ENCODE results near the gene MEF2B. TPM values are rescaled to one million over a fixed set of nuclear protein-coding genes. Genes with fewer than 3 reads are reported as not detected.
"Not testable (repeated sequence)": the region's sequence is repeated elsewhere in the genome, so short reads cannot be mapped to it uniquely, and the experiment has no call there.

MEF2B gene
- total RNA-seq, 1 donor from 2014 or later, result 0.13 TPM

DNA sequence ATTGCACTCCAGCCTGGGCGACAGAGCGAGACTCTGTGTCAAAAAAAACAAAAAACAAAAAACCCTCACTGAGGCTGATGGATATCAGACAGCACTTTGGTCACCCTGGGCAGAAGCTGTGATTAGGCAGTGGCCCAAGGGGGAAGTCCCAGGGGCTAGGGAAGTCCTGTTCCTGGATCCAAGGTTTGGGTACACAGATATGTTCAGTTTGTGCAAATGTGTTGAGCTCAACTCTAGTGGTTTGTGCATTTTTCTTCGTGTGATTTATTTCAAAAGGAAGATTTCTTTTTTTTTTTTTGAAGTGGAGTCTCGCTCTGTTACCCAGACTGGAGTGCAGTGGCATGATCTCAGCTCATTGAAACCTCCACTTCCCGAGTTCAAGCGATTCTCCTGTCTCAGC is 12.3 kb downstream of the MEF2B start:
- DNase-seq (ENCODE audit: low read depth, low spot score), result no peak

DNA sequence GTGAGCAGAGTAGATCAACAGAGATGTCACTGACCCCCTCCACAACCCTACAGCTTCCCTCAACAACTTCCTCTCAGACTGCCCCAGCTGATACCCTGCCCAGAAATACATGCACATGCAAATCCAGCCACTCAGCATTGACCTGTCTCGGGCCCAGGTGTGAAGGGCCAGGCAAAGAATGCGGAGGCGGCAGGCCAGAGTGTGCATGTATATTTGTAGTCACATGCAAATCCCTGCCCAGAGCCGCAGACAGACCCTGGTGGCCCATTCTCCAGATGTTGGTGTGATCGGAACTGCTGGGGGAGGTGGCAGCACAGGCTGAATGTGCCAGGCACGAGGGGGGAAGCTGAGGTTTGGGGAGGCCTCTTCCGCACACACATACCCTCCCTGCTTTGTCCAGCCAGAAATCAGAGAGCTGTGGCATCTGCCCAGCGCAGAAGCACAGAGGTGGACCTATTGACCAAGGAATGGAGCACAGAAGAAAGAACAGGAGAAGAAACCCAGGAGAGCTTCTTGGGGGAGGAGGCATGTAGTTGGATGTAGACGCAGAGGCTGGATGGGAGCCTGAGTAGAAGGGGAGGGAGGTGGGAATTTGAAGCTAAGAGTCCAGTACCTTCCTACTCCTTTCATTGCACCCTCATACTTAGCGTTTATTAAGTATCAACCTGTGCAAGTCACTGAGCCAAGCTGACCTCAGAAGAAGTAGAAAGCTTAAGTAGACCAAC is 14.4 kb downstream of the MEF2B start:
- DNase-seq (ENCODE audit: low read depth, low spot score), result no peak

DNA sequence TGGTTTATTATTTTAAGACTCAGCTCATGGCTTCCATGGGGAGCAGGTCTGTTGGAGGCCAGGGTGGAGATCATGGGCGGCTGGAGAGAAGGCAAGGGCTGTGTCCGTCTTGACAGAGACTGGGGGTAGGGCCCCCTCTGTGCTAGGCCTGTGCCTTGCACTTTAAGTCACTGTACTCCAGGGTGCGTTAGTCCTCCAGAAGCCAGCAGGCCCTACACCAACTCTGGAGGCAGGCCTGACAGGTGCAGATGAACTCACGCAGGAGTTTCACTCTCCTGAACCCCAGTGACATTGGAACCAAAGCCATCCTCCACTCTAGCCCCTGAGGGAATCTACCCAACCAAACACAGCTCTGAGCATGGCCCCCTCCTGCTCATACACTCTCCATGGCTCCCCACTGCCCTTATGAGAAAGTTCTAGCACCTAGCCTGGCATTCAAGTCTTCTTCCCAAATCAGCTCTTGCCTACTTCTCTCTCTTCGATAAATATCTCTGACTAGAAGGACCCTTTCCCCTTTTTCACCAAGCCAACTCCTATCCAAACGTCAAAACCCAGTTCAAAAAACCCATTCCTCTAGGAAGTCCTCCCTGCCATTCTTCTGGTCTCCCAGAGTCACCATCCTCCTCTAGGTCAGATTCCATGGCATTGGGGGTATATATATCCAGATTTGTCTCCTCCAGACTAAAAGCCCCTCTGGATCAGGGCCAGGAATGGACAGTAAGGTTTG is 15.1 kb downstream of the MEF2B start:
- DNase-seq (ENCODE audit: low read depth, low spot score), result no peak

DNA sequence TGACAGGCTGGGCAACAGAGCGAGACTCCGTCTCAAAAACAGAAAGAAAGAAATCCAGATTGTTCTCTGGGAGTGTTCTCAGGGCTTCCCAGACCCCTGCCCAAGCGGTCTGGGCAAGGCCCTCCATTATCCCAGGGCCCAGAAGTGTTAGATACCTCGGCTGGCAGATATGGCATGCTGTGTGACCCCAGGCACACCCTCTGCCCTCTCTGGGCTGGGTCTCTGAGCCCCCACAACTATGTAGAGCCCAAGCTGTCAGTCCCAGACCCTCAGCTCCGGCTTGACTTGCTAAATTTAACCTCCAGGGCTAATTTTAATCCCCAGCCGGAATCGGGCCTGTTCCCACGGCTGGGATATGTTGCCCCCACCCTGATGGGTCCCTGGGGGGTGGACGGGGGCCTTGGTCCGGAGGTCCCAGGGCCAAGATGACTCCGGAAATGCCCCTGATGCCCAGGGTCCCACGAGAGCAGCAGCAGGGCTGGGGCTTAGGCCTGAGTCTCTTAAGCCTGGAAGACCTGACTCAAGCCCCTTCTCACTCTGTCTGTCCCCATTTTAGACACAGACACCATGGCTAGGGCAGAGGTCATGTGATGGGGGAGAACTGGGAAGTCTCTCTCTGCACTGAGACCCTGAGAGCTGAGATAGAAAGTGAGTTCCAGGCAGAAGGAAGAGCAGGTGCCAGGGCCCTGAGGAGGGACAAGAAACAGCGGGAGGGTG is 17.2 kb downstream of the MEF2B start:
- DNase-seq (ENCODE audit: low read depth, low spot score), result no peak

GRCh38 chr19:19151418-19151817 is 18.6 kb downstream of the MEF2B start:
- no peak for DNase-seq (ENCODE audit: low read depth, low spot score)

GRCh38 chr19:19149435-19149834 is 20.6 kb downstream of the MEF2B start:
- no peak for DNase-seq (ENCODE audit: low read depth, low spot score)

GRCh38 chr19:19148504-19148903 is 21.6 kb downstream of the MEF2B start:
- not testable (repeated sequence) for DNase-seq (ENCODE audit: low read depth, low spot score)

DNA sequence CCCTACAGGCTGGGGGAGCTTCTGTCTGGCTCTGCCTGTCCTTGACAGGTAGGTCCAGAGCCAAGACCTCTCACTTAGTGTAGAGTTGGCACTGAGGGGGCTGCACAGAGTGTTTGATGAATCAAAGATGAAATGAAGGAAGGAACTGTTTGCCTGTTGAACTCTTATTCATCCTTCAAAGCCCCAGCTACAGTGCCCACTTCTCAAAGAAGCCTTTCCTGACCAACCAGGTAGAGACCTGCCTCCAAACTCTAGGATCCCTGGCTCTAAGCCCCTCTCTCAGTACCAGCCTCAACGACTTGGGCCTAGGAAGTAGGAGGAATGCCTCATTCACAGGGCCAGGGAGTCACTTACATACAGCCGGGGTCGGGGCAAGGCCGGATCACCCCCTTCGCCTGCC is 22.7 kb downstream of the MEF2B start:
- DNase-seq (ENCODE audit: low read depth, low spot score), result no peak

DNA sequence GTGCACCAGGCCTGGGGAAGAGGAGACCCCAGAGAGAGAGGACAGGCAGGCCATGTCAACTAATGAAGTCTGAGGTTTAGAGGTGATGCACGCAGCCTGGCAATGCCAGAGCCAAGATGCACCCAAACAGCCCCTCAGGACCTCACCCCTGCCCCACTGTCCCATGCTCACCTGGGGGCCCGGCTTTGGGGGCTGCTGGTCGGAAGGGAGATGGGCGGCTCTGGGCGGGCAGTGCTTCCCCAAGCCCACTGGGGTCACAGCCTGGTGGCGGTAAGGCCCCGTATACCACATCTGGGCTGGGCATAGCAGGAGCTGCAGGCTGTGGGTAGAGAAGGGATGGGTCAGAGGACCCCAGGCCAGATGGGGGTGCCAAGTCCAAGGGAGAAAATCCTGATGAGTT is 23.2 kb downstream of the MEF2B start:
- no peak for DNase-seq (ENCODE audit: low read depth, low spot score)

DNA sequence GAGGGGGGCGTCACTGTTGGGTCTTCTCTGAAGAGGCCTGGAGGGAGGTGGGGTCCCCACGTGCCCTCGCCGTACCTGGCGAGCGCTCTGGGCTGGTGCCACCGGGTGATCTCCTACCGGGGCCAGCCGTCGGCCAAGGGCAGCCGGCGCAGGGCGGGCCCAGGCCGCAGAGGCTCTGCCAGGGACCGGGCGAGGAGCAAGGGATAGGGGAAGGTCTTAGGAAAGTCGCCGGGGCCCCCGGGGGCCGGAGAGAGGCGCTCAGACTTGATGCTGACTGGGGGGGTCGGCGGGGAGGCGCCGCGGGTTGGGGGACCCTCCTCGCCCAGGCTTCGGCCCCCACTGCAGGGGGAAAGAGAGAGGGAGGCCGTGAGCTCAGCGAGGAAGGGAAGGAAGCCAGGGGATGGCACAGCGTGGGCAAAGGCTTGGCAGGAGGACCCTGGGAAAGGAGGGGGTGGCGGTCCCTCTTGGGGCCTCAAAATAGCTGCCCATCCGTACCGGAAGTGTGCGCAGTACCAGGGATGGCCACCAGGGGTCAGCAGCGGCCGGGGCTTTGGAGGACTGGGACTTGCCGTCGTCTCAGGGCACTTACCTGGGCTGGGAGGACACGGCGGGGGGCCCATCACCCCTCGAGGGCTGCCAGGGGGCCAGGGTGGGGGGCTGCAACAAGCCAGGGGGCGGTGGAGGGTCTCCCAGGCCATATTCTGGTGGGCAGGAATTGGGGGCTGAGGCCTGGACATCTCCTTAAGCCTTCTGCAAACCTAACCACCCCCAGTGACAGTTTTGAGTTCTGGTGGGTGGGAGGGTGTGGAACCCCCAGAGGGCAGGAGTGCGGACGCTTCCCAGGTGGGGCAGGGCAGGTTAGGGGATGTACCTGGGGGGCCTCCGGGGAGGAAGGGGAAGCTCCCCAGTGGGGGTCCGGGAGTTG is 24.1 kb downstream of the MEF2B start:
- DNase-seq (ENCODE audit: low read depth, low spot score), result no peak

GRCh38 chr19:19145281-19145680 is 24.8 kb downstream of the MEF2B start:
- no peak for DNase-seq (ENCODE audit: low read depth, low spot score)

DNA sequence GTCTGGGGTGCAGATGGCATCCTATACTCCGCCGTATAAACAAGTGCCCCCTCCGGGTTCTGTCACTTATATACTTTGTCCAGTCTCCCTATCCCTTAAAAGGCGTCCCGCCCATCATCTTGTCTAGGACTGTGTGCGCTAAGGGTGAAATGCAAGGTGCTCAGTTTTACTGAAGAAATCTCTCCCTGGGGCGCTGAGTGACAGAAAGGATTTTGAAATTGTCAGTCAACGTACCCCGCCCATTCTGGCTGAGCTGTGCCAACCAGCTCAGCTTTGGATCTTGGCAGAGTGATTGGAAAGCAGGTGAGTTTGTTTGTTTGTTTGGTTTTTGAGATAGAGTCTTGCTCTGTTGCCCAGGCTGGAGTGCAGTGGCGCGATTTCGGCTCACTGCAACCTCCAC is 27.7 kb downstream of the MEF2B start:
- no peak for DNase-seq (ENCODE audit: low read depth, low spot score)

GRCh38 chr19:19140476-19140875 is 29.6 kb downstream of the MEF2B start:
- no peak for DNase-seq (ENCODE audit: low read depth, low spot score)

DNA sequence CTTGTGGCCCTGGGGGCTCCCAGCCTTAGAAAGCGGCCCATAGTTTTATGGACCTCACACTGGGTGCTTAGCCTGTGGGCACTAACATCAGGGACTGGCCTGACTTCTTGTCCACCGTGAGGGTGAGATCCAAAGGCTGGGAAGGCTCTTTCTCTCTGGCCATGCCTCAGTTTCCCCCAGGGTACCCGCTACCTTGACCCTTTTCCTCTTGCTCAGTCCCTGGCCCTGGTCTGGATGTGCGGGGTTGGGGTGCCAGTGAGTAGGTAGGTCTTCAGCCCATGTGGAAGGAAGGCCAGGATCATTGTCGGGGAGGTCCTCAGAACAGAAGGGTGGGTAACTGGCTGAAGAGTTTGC is 30.2 kb downstream of the MEF2B start:
- DNase-seq (ENCODE audit: low read depth, low spot score), result no peak

DNA sequence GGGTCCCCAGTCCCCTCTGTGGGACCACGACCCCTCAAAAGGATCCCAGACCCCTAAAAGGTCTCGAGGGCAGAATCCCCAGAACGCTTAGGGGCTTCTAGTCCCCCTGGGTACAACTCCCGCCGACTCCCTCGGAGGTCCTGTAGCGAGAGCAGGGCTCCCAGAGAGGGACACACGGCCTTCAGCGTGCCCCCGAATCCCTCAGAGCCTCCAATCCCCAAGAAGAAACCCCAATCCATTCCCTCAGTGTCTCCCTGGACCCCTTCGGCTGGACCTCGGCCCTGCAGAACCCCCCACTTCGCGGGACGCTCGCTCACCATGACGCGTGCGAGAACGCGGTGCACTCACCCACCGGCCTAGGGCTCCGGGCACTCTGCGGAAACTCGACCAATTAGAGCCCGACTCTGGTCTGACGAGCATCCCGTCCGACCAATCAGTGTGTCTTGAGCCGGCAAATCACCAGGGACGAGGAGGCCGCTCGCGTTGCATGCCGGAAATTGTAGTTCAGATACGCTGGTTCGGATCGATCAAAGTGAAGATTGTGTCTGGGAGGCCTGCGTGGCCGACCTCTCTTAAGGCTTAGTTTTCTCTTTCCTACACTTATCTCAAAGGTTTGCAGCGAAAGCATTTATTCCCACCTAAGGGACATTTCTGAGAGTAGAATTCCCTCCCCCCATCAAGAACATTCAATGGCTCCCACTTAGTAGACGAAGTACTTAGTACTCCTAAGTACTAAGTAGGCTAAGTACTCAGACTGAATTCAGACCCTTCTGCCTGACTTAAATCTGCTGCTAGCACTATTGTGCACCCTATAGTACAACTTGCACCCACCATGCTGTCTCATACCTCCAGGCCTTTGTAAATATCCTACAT is 31.7 kb downstream of the MEF2B start, which contains the start of gene TMEM161A:
TSS of gene TMEM161A (minus strand) at position 370 of the 873 bp plus-strand sequence. CDS start at position 320, 50 bp downstream.
- DNase-seq (ENCODE audit: low read depth, low spot score), result peak; percentile 95

DNA sequence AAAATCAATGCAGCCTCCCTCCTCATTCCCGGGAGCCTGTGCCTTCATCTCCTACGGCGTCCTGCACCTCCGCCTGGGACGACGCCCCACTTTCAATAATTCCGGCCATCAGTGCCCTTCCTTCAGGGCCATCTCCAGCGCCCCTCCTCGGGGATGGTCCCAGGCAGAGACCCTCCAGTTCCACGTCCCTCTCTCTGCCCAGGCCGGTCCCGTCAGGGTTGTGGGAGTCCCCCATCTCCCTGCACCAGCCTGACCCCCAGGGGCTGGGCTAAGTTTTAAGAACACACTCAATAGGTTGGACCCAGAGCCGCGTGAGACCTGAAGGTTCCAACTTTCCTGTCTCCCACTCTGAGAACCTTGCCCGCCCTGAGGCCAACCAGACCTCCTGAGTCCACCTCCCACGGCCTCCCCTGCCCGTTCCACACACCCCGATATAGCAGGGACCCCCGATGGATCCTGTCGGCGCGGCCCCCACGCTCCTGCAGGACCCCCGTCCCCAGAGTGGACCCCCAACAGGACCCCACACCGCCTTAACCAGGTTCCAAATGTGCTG is 32.4 kb downstream of the MEF2B start:
- no peak for DNase-seq (ENCODE audit: low read depth, low spot score)

GRCh38 chr19:19135713-19136112 is 34.4 kb downstream of the MEF2B start:
- not testable (repeated sequence) for DNase-seq (ENCODE audit: low read depth, low spot score)

- DNase-seq (ENCODE audit: low read depth, low spot score), result no peak
Measured at GRCh38 chr19:19134687-19135158, 35.3 kb downstream of the MEF2B start.

DNA sequence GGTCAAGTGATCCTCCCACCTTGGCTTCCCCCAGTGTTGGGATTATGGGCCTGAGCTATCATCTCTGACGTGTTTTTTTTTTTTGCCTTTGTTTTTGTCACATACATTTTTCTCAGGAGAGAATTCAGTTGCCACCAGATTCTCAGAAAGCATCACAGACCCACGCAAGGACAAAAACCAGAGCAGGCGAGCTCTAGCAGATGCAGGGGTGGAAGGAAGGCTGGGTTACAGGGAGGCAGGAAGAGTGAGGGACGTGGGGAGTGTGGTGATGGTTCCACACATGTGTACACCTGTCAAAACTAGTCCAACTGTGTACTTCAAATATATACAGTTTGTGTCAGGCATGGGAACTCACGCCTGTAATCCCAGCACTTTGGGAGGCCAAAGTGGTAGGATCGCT is 36.1 kb downstream of the MEF2B start:
- no peak for DNase-seq (ENCODE audit: low read depth, low spot score)

DNA sequence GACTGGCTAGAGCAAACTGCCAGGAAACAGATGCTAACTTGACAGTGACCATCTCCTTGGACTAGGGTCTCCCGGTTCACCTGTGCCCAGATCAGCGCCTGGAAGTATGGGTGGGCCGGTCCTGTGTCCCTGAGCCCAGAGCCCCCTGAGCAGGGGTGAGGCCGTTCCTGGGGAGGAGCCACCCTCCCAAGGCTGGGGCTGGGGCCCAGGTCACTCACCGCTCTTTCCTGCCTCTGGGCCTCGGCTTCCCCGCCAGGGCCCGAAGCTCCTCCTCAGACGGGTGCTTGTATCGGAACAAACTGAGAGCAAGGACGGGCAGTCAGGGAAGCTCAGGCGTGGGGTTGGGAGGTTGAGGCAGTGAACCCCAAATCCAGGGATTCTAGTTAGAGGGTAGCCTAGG is 37.2 kb downstream of the MEF2B start:
- DNase-seq (ENCODE audit: low read depth, low spot score), result no peak
